NCI-H1105 (cell line): ENCODE data around the gene PIR.

ENCODE experiments used
- DNase-seq: peaks from one replicate; lab custom pipeline; 2025; lab: John Stamatoyannopoulos, UW

The PIR gene

DNA sequence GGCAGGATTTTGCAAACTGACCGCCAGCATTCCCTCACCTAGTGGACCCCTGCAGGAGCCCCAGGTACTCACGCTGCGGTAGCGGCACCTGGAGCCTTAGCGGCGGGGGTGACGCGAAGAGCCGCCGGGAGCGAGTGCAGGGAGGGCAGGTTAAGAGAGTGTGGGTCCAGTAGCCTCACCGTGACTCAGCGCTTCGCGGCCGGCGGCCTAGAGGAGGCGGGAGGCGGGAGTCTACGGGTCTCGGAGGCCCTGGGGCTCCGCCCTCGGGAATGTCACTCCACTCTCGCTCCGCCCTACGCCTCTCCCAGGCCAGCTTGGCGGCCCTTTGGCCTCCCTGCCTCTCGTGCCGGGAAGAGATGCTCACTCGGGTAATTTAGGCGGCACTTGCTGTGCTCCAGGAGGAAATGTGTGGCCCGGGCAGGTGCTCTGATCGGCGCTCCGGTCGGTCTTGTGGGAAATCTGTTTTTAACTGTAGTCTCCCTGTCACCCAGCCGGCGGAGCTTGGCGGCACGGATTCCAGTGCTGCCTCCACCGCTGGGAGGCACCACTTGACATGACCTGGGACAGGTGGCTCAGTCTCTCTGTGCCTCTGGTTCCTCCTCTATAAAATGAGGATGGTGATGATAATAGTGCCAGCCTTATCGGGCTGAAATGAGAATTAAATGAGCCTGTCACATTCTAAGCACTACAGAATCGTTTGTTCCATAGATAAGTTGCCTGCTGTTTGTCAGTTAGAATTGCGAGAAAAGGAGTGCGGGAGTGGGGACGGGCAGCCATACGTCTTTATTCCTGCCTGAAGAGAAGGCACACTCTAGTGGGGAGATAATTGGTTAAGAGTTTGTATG is at the start of gene PIR:
TSS of gene PIR (minus strand) at position 216 of the 845 bp plus-strand sequence. CDS start 2,076 bp downstream, outside the sequence.
- peak; percentile 82 for DNase-seq

DNA sequence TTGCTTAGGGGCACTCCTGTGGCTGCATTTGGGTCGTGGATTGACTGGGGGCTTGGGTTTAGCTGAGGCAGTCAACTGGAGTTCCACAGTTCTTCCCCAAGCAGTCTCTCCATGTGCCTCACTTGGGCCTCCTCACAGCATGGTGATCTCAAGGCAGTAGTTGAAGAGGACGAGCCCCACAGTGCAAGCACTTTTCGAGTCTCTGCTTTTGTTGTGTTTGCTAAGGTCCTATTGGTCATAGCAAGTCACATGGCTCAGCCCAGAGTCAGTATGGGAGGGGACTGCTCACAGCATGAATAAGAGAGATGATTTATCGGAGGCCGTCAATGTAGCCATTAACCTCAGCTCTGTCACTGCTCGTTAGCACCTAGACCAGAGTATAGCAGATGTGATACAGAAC is 37.2 kb upstream of the PIR start:
- DNase-seq: no peak

GRCh38 chrX:15529165-15529564 is 36.0 kb upstream of the PIR start:
- no peak for DNase-seq

- DNase-seq: peak; percentile 66
Measured at GRCh38 chrX:15525664-15526416, 32.7 kb upstream of the PIR start.

DNA sequence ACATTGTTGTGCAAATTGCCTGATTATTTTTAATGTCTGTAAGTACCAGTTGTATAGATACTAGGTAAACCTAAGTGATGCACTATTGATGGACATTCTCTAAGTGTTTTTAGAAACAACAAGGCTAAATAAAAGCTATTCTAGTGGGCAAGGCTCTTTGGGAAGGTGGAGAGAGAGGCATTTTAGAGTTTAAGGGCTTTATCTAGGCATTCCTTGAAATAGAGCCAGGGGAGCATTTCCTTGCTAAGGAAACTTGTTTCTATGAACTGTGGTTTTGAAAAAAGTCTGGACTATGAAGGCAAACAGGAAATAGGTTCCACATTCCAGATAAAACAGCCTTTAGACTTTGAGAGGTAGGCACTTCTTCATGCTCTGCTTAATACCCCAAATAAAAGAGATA is 31.3 kb upstream of the PIR start:
- no peak for DNase-seq

- DNase-seq: no peak
Measured at GRCh38 chrX:15523088-15523487, 30.0 kb upstream of the PIR start.

- no peak for DNase-seq
Measured at GRCh38 chrX:15522464-15522863, 29.3 kb upstream of the PIR start.

DNA sequence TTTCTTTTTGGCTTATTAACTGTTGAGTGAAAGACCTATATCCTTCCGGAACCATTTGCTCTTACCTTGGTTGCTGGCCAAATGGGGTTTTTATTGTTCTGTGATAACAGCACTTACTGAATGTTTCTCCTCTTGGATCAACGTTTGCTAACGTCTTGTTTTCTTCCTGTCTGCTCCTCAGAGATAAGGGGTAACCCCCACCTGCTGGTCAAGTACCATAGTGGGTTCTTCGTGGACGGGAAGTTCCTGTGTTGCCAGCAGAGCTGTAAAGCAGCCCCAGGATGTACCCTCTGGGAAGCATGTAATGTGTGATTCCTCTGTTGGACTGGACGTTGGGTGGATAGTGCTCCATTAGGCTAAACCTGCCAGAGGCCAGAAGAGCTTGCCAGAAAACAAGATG is 22.8 kb upstream of the PIR start:
- DNase-seq: no peak

DNA sequence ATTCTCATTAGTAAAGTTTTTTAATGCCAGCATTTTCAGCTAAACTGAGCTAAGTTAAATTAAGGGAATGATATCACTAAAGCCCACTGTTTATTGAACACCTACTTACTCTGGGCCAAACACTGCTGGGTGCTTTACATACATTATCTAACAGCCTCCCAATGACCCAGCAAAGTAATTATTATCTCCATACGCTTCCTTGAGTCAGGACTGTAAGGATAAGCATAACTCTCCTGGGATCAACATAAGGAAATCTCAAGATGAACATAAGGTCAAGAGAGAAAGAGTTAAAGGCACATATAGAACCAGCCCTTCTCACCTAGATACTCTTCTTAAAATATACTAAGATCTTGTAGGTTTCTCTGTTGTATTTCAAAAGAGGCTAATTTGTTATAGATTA is 21.1 kb upstream of the PIR start:
- no peak for DNase-seq

GRCh38 chrX:15512401-15512965 is 19.4 kb upstream of the PIR start:
- no peak for DNase-seq

DNA sequence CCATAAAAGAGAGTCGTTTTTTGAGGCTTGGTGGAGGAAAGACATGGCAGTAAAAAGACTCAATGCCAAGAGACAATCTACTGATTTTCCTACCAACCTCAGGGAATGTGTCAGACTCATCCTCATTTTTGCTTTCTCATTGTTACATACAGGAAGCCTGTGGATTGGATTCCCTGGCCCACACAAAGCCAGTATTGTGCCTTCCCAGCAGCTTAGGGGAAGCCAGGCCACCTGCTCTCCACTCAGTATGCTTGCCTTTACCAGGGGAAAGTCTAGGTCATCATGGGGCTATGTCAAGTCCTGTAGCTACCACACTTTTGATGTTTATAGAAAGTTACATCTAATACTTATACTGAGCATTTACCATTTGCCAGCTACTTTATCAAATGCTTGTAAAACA is 18.4 kb upstream of the PIR start:
- no peak for DNase-seq

- no peak for DNase-seq
Measured at GRCh38 chrX:15509845-15510244, 16.7 kb upstream of the PIR start.

- no peak for DNase-seq
Measured at GRCh38 chrX:15507005-15507404, 13.9 kb upstream of the PIR start.

- DNase-seq: no peak
Measured at GRCh38 chrX:15505101-15505500, 12.0 kb upstream of the PIR start.

- DNase-seq: no peak
Measured at GRCh38 chrX:15504661-15505060, 11.5 kb upstream of the PIR start.

- DNase-seq: no peak
Measured at GRCh38 chrX:15501506-15501905, 8.4 kb upstream of the PIR start.

- no peak for DNase-seq
Measured at GRCh38 chrX:15500497-15500966, 7.4 kb upstream of the PIR start, which contains the start of gene BMX. TSS of gene BMX (plus strand) at chrX:15500807. CDS start at chrX:15508354, 7,547 bp downstream.

DNA sequence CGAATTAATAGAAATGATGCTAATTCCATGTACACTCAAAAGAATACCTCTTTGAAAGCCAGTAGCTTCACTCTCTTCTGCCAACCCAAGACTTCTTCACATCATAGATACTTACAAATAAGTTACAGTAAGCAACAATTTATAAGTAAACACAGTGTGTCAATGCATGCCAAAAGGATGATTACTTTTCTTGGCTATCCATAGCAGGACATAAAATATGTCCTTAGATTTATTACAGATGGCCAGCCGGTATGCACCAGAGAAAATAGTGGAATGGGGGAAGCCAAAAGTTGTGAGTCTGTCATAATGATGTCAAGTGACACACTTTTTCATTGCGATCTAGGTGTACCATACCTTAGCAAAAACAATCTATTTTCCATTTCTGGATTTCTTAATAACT is 6.8 kb upstream of the PIR start:
- DNase-seq: no peak

GRCh38 chrX:15498741-15499140 is 5.6 kb upstream of the PIR start:
- DNase-seq: no peak

DNA sequence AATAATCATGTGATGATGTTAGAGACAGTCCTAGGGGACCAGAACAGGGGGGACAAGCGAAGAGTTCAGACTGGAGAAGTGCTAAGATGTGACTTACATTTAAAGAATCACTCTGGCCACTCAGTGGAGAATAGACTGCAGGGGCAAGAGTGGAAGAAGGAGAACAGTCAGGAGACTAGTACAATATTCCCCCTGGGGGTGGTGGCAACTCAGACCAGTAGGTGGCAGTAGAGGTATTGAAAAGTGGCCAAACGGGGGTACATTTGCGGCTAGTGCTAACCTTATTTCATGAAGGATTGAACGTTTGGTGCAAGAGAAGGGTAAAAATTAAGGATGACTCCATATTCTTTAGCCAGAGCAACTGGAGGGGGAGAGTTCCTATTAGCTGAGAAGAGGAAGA is 4.7 kb upstream of the PIR start:
- DNase-seq: peak; percentile 28

DNA sequence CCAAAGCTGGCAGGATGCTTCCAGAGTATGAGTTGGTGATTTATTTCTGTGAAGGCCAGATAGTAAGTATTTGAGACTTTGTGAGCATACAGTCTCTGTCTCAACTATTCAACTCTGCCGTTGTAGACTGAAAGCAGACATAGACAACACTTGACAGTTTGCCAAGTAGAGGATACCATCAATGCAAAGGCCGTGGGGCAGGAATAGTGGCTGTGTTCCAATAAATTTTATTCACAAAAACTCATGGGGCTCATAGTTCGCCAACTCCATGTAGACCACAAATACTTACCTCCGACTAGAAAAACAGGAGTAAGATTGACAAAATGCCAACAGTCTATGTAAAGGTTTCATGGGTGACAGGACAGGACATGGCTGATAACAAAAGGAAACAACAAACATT is 3.7 kb upstream of the PIR start:
- DNase-seq: no peak

GRCh38 chrX:15495801-15496200 is 2.7 kb upstream of the PIR start:
- no peak for DNase-seq

GRCh38 chrX:15492469-15492868 is 664 bp downstream of the PIR start:
- DNase-seq: no peak
